Neural crest cell (in vitro differentiated cells): ENCODE measurements around the gene MPDZ. TPM values are rescaled to one million over a fixed set of nuclear protein-coding genes. Genes with fewer than 3 reads are reported as not detected.

Experiments used
- DNase-seq: peaks from one replicate; pipeline ENCODE4 v3.0.0; 2021; ENCODE audit warnings: low read depth, mixed read lengths, low spot score
- H3K27ac Mint-ChIP-seq: one replicate; pipeline ENCODE4 v1.8.0; 2021; ENCODE audit warnings: mild to moderate bottlenecking, mixed read lengths; ENCODE audit not compliant: unreplicated experiment
- H3K27me3 Mint-ChIP-seq: 2 replicates; pipeline ENCODE4 v1.8.0; 2021; ENCODE audit warnings: low read depth, mild to moderate bottlenecking, mixed read lengths
- H3K36me3 Mint-ChIP-seq: 2 replicates; pipeline ENCODE4 v1.8.0; 2021; ENCODE audit warnings: low read depth, mild to moderate bottlenecking, mixed read lengths
- H3K4me1 Mint-ChIP-seq: 2 replicates; pipeline ENCODE4 v1.8.0; 2021; ENCODE audit warnings: mixed read lengths
- H3K4me3 Mint-ChIP-seq: one replicate; pipeline ENCODE4 v1.8.0; 2021; ENCODE audit warnings: mild to moderate bottlenecking, mixed read lengths
- H3K9me3 Mint-ChIP-seq: 2 replicates; pipeline ENCODE4 v1.8.0; 2021; ENCODE audit warnings: mixed read lengths
- CTCF ChIP-seq: fragments of 200-600 bp; sonication (generic); conservative IDR thresholded peaks from 2 replicates; pipeline ENCODE4 v1.5.0; 2021; ENCODE audit warnings: antibody characterized with exemption, mild to moderate bottlenecking
- total RNA-seq: library from RNA; stranded (reverse); gene quantifications from 2 replicates; pipeline ENCODE4 v1.2.1, GENCODE V29; 2021

Gene MPDZ
- total RNA-seq, 1 donor from 2014 or later, result 69.4 TPM

GRCh38 chr9:13181652-13182051 lies 97.8 kb downstream of the MPDZ start:
- no peak overlapping the region for H3K4me3 Mint-ChIP-seq
- H3K4me1 Mint-ChIP-seq, result peaks cover 5% of the 10 kb centered on the region
- DNase-seq, result no peak
- no peaks in the 10 kb centered on the region for H3K9me3 Mint-ChIP-seq
- peaks cover 10% of the 10 kb centered on the region for H3K36me3 Mint-ChIP-seq
- H3K27ac Mint-ChIP-seq, result no peak overlapping the region
- H3K27me3 Mint-ChIP-seq, result no peaks in the 10 kb centered on the region
- no peak for TF ChIP-seq CTCF

- no peaks in the 10 kb centered on the region for H3K9me3 Mint-ChIP-seq
- H3K4me3 Mint-ChIP-seq, result no peak overlapping the region
- H3K27ac Mint-ChIP-seq, result no peak overlapping the region
- no peak for TF ChIP-seq CTCF
- no peaks in the 10 kb centered on the region for H3K27me3 Mint-ChIP-seq
- peaks cover 5% of the 10 kb centered on the region for H3K4me1 Mint-ChIP-seq
- no peak for DNase-seq
- H3K36me3 Mint-ChIP-seq, result peaks cover 12% of the 10 kb centered on the region
These were observed 100.2 kb downstream of the MPDZ start for GRCh38 chr9:13179257-13179656.

GRCh38 chr9:13175732-13176131 lies 103.8 kb downstream of the MPDZ start:
- Mint-ChIP-seq H3K27ac (no peak overlapping the region), H3K27me3 (no peaks in the 10 kb centered on the region), H3K36me3 (peaks cover 16% of the 10 kb centered on the region), H3K4me1 (peaks cover 5% of the 10 kb centered on the region), H3K4me3 (no peak overlapping the region), H3K9me3 (no peaks in the 10 kb centered on the region)
- DNase-seq, result no peak
- TF ChIP-seq CTCF, result no peak

- TF ChIP-seq CTCF, result no peak
- Mint-ChIP-seq H3K27me3 (no peaks in the 10 kb centered on the region), H3K9me3 (no peaks in the 10 kb centered on the region), H3K36me3 (peaks cover 14% of the 10 kb centered on the region), H3K27ac (no peak overlapping the region), H3K4me1 (peaks cover 5% of the 10 kb centered on the region), H3K4me3 (no peak overlapping the region)
- DNase-seq, result no peak
These were observed 104.4 kb downstream of the MPDZ start for GRCh38 chr9:13174906-13175639.

- DNase-seq, result no peak
- Mint-ChIP-seq H3K27ac (no peak overlapping the region), H3K4me1 (no peaks in the 10 kb centered on the region), H3K27me3 (no peaks in the 10 kb centered on the region), H3K36me3 (peaks cover 18% of the 10 kb centered on the region), H3K4me3 (no peak overlapping the region), H3K9me3 (no peaks in the 10 kb centered on the region)
- no peak for TF ChIP-seq CTCF
These were observed 105.9 kb downstream of the MPDZ start for GRCh38 chr9:13173553-13173952.
